ENCODE results near the gene PPME1.
A peak's percentile ranks its signal among the peaks of the same experiment; 100 is the strongest.

The PPME1 gene

DNA sequence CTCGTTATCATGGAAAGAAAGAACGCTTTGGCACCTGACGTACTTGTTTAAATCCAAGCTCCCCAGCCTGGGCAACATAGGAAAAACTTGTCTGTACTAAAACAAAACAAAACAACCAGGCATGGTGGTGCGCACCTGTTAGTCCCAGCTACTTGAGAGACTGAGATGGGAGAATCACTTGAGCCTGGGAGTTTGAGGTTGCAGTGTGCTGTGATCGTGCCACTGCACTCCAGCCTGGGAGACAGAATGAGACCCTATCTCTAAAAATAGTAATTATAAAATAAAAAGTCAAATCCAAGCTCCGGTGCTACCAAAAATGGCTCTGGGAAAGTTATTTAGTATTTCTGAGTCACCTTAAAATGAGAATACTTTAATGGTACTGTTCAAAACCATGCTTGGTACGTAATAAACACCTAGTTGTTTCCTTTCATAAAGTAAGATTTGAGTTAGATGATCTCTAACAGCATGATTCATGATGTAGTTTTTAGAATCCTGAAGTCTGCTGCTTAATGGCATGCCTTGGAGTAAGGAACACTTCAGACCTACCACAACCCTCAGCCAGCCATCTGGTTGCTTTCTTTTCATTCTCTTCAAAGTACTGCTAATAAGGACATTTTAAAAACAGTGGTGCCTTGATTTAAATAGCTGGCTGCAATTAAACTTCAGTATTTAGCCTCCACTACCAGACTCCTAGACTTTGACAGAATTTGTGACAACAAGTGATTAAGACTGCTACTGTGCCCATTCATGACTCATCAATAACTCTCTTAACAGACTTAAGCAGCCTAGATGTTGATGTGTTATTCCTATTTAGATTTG is 8.4 kb downstream of the PPME1 start:
- TF ChIP-seq, protein P1, sequence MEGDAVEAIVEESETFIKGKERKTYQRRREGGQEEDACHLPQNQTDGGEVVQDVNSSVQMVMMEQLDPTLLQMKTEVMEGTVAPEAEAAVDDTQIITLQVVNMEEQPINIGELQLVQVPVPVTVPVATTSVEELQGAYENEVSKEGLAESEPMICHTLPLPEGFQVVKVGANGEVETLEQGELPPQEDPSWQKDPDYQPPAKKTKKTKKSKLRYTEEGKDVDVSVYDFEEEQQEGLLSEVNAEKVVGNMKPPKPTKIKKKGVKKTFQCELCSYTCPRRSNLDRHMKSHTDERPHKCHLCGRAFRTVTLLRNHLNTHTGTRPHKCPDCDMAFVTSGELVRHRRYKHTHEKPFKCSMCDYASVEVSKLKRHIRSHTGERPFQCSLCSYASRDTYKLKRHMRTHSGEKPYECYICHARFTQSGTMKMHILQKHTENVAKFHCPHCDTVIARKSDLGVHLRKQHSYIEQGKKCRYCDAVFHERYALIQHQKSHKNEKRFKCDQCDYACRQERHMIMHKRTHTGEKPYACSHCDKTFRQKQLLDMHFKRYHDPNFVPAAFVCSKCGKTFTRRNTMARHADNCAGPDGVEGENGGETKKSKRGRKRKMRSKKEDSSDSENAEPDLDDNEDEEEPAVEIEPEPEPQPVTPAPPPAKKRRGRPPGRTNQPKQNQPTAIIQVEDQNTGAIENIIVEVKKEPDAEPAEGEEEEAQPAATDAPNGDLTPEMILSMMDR (conservative IDR thresholded peaks at IDR 0.05; ENCODE audit: low read depth, low read length): no peak
- peak; percentile 47 for DNase-seq (ENCODE audit: low read depth)
- no peak overlapping the region for H3K4me3 ChIP-seq (ENCODE audit: low read length)

DNA sequence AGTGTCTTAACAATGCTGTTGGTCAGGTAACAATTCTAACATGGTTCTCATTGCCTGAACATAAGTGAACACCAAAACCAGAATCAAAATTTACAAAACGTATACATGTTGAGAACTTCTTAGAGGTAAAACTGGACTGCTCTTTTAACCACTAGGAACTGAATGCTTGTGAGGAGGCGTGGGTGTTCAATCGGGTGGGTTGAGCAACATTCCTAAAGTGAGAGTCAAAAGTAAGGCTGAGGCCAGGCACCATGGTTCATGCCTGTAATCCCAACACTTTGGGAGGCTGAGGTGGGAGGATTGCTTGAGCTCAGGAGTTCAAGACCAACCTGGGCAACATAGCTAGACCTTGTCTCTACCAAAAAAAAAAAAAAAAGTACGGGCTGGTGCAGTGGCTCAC is 11.5 kb downstream of the PPME1 start:
- DNase-seq (ENCODE audit: low read depth): no peak
- H3K4me3 ChIP-seq (ENCODE audit: low read length): no peak overlapping the region
- TF ChIP-seq, protein P1 (conservative IDR thresholded peaks at IDR 0.05; ENCODE audit: low read depth, low read length): no peak

DNA sequence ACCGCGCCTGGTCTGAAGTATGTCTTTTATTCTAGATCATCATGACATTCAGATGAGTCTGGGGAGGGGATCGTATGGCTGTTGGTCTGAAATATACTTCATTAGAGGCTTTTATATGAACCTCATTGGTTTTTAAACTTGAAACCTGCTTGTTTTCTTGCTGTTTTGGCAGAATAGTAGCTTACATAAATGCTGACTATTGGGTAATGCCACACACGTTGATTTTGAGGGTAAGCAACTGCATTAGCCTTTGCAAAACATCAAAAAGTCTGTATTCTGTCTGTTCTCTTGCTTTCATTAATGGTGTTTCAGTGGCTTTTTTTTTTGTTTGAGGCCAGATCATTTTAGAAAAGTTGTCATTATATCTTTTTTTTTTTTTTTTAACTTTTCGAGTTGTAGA is 14.2 kb downstream of the PPME1 start:
- no peak for DNase-seq (ENCODE audit: low read depth)
- TF ChIP-seq, protein P1 (conservative IDR thresholded peaks at IDR 0.05; ENCODE audit: low read depth, low read length): no peak
- H3K4me3 ChIP-seq (ENCODE audit: low read length): no peak overlapping the region

DNA sequence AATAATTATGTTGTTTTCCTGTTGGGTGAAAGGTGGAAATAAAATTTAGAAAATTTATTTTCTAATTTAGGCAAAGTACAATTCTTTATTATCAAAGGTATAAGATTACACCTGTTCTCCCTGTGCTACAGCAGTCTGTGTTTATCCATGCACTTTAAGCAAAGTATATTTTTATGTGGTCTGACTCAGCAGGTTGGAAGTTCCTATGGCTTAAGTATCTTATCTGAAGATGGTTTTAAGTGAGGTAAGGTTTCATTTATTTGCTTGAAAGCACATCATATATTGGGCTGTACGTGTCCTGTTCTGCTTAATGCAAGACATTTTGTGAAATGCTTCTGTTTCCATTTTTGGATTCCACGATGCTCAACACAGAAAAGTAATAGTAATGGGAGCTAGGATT is 14.6 kb downstream of the PPME1 start:
- no peak overlapping the region for H3K4me3 ChIP-seq (ENCODE audit: low read length)
- TF ChIP-seq, protein P1 (conservative IDR thresholded peaks at IDR 0.05; ENCODE audit: low read depth, low read length): no peak
- no peak for DNase-seq (ENCODE audit: low read depth)

DNA sequence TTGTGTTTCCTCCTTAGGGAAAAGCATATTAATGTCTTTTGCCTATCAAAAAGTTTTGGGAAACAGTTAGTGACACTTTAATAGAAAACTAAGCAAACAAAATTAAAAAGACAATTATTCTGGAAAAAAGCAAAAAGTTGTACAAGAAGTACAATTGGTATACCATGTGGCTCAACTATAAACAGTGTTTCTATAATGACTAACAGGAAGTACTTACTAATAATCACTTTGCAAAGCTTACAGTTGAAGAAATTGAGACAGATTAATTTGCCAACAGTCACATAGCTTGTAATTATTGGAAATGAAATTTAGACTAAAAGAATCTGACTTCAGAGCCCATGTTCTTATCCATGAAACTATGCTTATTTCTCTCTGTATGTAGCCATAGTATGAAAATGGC is 24.7 kb downstream of the PPME1 start:
- H3K4me3 ChIP-seq (ENCODE audit: low read length): no peak overlapping the region
- DNase-seq (ENCODE audit: low read depth): no peak
- TF ChIP-seq, protein P1 (conservative IDR thresholded peaks at IDR 0.05; ENCODE audit: low read depth, low read length): no peak

DNA sequence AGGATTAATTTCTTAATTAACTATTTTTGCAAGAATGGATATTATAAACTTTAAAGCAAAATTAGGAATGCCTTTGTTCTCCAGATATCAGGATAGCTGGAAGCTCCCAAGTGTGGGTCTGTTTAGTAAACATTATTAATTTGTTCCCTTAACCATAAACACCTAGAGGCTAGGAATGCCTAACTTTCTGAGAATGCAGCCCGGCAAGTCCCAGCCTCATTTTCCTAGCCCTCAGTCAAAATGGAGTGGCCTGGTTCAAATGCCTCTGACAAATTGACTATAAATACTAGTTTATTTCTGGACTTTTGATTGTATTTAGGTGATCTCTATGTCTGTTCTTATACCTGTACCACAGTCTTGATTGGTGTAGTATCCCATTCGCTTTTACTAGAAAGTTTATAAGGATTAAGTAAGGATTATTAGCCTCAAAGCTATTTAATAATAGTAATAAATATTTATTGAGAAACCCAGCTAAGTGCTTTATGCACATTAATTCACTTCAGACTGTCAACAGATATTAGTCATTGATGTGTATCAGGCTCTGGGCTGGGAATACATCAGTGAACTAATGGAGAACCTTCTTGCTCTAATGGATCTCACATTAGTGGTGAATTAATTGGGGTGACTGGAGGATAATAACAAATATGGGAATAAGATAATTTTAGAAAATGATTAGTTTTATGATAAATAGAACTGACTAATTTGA is 25.8 kb downstream of the PPME1 start:
- no peak for DNase-seq (ENCODE audit: low read depth)
- TF ChIP-seq, protein P1 (conservative IDR thresholded peaks at IDR 0.05; ENCODE audit: low read depth, low read length): no peak
- H3K4me3 ChIP-seq (ENCODE audit: low read length): no peak overlapping the region

DNA sequence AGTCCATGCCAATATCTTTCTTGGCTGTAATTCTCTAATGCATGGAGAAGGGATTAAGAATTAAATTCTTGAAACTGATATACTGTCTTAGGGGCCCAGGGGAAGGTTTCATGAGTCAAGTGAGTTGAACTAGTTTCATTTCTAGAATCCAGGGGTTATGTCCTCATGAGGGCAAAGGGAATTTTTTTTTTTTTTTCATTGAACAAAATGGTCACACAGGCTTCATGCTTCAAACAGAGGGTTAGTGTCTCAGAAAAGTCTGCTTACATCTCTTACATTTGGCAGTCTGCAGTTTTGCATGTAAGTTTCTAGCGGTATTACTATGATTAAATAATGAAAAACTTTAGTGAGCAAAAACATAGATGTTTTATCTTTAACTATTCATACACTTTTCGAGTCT is 32.9 kb downstream of the PPME1 start:
- TF ChIP-seq, protein P1 (conservative IDR thresholded peaks at IDR 0.05; ENCODE audit: low read depth, low read length): no peak

More for the DNA sequence above, 32.9 kb downstream of the PPME1 start:
- peak; percentile 23 for DNase-seq (ENCODE audit: low read depth)
- no peak overlapping the region for H3K4me3 ChIP-seq (ENCODE audit: low read length)

All from retinal pigment epithelial cell (primary cell).